H1 (cell line): Measurements from ENCODE around the gene SBNO2. TPM values are rescaled to one million over a fixed set of nuclear protein-coding genes. Genes with fewer than 3 reads are reported as not detected.

Experiments used
- YY1 ChIP-seq: IDR thresholded peaks from 2 replicates; pipeline ENCODE4 v1.6.1; 2011; ENCODE audit warnings: low read depth, mild to moderate bottlenecking, low read length
- polyA plus RNA-seq, 7 experiments: library from polyadenylated mRNA; depleted of rRNA in 3 of 7; stranded (reverse) in 5 of 7; unstranded in 2 of 7; fragments of >200 nt in 5 of 7; fragments of 200-250 nt in 2 of 7; gene quantifications; 1 replicate in 5 of 7; 2 replicates in 1 of 7; 4 replicates in 1 of 7; pipeline versions ENCODE4 v1.2.1 to v1.2.3, GENCODE V29; 2011 to 2013; ENCODE audit warnings: missing spikeins in 2 of 7, mixed read lengths in 2 of 7
- total RNA-seq: library from RNA; stranded (reverse); fragmentation: NEBNext Ultra II Directional; extraction: Animal tissue kit (Norgen Biotek cat#: 25700); gene quantifications from 2 replicates; pipeline ENCODE4 v1.2.1, GENCODE V29; 2021

Gene SBNO2
- total and polyA plus RNA-seq, 2 of the 8 experiments (the other 6 are each of a cell fraction or from before 2014, with no cell fraction given): 12.2 to 31.4 TPM

DNA sequence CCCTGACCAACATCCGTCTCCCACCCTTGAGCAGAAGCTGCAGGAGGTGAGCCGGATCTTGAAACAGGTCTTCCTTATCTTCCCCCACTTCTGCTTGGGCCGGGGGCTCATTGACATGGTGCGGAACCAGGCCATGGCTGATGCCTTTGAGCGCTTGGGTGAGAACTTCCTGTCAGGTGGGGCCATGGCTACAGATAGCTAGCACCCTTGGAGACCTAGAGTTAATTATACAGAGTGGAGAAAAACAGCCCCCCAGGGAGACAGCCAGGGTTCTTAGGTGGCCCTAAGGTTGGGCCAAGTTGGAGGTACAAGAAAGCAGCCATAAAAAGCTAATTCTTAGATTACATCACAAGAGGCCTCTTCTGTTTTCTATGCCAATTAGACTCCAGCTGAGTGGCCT, 116.0 kb downstream of the SBNO2 start (continued):
- no peak for TF ChIP-seq YY1
- TF ChIP-seq, all 59 proteins: peak for 0

Other genes starting within 250 kb of the SBNO2 start
- 77.4 and 78.4 TPM in 2 replicates for gene ARID3A, start 248.2 kb downstream of the SBNO2 start, total RNA-seq
- 40.5 and 59.3 TPM in 2 replicates for gene ARID3A, start 248.2 kb downstream of the SBNO2 start, polyA plus RNA-seq (2011; rRNA removed)
- 87.7 and 90.1 TPM in 2 replicates for gene WDR18, start 189.9 kb downstream of the SBNO2 start, total RNA-seq
- 177 and 264 TPM in 2 replicates for gene WDR18, start 189.9 kb downstream of the SBNO2 start, polyA plus RNA-seq (2011; rRNA removed)
- 0.45 and 0.63 TPM in 2 replicates for gene GRIN3B, start 173.8 kb downstream of the SBNO2 start, total RNA-seq
- gene GRIN3B, start 173.8 kb downstream of the SBNO2 start, polyA plus RNA-seq (2011; rRNA removed): 1.0 and 2.0 TPM in 2 replicates
- gene TMEM259, start 153.1 kb downstream of the SBNO2 start, total RNA-seq: 140 and 142 TPM in 2 replicates
- gene TMEM259, start 153.1 kb downstream of the SBNO2 start, polyA plus RNA-seq (2011; rRNA removed): 243 and 343 TPM in 2 replicates
- not detected in 2 replicates for gene RNU6-2, start 152.7 kb downstream of the SBNO2 start, total RNA-seq
- gene RNU6-2, start 152.7 kb downstream of the SBNO2 start, polyA plus RNA-seq (2011; rRNA removed): not detected in 2 replicates
- gene CNN2, start 147.7 kb downstream of the SBNO2 start, total RNA-seq: 522 and 551 TPM in 2 replicates
- 189 and 349 TPM in 2 replicates for gene CNN2, start 147.7 kb downstream of the SBNO2 start, polyA plus RNA-seq (2011; rRNA removed)
- 25.6 and 29.7 TPM in 2 replicates for gene ABCA7, start 134.2 kb downstream of the SBNO2 start, total RNA-seq
- gene ABCA7, start 134.2 kb downstream of the SBNO2 start, polyA plus RNA-seq (2011; rRNA removed): 10.4 and 17.4 TPM in 2 replicates
- 41.8 and 43.6 TPM in 2 replicates for gene ARHGAP45, start 107.1 kb downstream of the SBNO2 start, total RNA-seq
- gene ARHGAP45, start 107.1 kb downstream of the SBNO2 start, polyA plus RNA-seq (2011; rRNA removed): 31.4 and 40.2 TPM in 2 replicates
- 274 and 281 TPM in 2 replicates for gene POLR2E, start 78.9 kb downstream of the SBNO2 start, total RNA-seq
- 381 and 483 TPM in 2 replicates for gene POLR2E, start 78.9 kb downstream of the SBNO2 start, polyA plus RNA-seq (2011; rRNA removed)
- 342 and 355 TPM in 2 replicates for gene GPX4, start 70.3 kb downstream of the SBNO2 start, total RNA-seq
- 693 and 947 TPM in 2 replicates for gene GPX4, start 70.3 kb downstream of the SBNO2 start, polyA plus RNA-seq (2011; rRNA removed)
- 70.7 and 75.2 TPM in 2 replicates for gene STK11, start 31.5 kb upstream of the SBNO2 start, total RNA-seq
- 45.3 and 71.0 TPM in 2 replicates for gene STK11, start 31.5 kb upstream of the SBNO2 start, polyA plus RNA-seq (2011; rRNA removed)
- 14.7 and 18.0 TPM in 2 replicates for gene CBARP, start 63.7 kb upstream of the SBNO2 start, total RNA-seq
- 4.9 and 11.6 TPM in 2 replicates for gene CBARP, start 63.7 kb upstream of the SBNO2 start, polyA plus RNA-seq (2011; rRNA removed)
- 174 and 182 TPM in 2 replicates for gene ATP5F1D, start 67.5 kb upstream of the SBNO2 start, total RNA-seq
- gene ATP5F1D, start 67.5 kb upstream of the SBNO2 start, polyA plus RNA-seq (2011; rRNA removed): 249 and 338 TPM in 2 replicates
- 159 and 166 TPM in 2 replicates for gene MIDN, start 74.3 kb upstream of the SBNO2 start, total RNA-seq
- gene MIDN, start 74.3 kb upstream of the SBNO2 start, polyA plus RNA-seq (2011; rRNA removed): 39.8 and 86.0 TPM in 2 replicates
- 175 TPM in 2 replicates for gene CIRBP, start 95.1 kb upstream of the SBNO2 start, total RNA-seq
- gene CIRBP, start 95.1 kb upstream of the SBNO2 start, polyA plus RNA-seq (2011; rRNA removed): 199 and 331 TPM in 2 replicates
- 44.5 and 54.6 TPM in 2 replicates for gene FAM174C, start 101.3 kb upstream of the SBNO2 start, total RNA-seq
- 125 and 159 TPM in 2 replicates for gene FAM174C, start 101.3 kb upstream of the SBNO2 start, polyA plus RNA-seq (2011; rRNA removed)
- 7.0 and 10.3 TPM in 2 replicates for gene EFNA2, start 111.6 kb upstream of the SBNO2 start, total RNA-seq
- 4.0 and 10.1 TPM in 2 replicates for gene EFNA2, start 111.6 kb upstream of the SBNO2 start, polyA plus RNA-seq (2011; rRNA removed)
- 78.1 and 92.7 TPM in 2 replicates for gene NDUFS7, start 209.6 kb upstream of the SBNO2 start, total RNA-seq
- 309 and 372 TPM in 2 replicates for gene NDUFS7, start 209.6 kb upstream of the SBNO2 start, polyA plus RNA-seq (2011; rRNA removed)
- 17.2 TPM in 2 replicates for gene GAMT, start 227.3 kb upstream of the SBNO2 start, total RNA-seq
- 35.6 and 45.3 TPM in 2 replicates for gene GAMT, start 227.3 kb upstream of the SBNO2 start, polyA plus RNA-seq (2011; rRNA removed)
- 341 and 343 TPM in 2 replicates for gene DAZAP1, start 233.3 kb upstream of the SBNO2 start, total RNA-seq
- 79.6 and 139 TPM in 2 replicates for gene DAZAP1, start 233.3 kb upstream of the SBNO2 start, polyA plus RNA-seq (2011; rRNA removed)